ENCODE results near the gene SNX8. TPM values are rescaled to one million over a fixed set of nuclear protein-coding genes. Genes with fewer than 3 reads are reported as not detected.

Gene SNX8
- total and polyA plus RNA-seq, 2 of the 4 experiments (the other 2 are of a cell fraction), result 7.7 to 55.9 TPM

DNA sequence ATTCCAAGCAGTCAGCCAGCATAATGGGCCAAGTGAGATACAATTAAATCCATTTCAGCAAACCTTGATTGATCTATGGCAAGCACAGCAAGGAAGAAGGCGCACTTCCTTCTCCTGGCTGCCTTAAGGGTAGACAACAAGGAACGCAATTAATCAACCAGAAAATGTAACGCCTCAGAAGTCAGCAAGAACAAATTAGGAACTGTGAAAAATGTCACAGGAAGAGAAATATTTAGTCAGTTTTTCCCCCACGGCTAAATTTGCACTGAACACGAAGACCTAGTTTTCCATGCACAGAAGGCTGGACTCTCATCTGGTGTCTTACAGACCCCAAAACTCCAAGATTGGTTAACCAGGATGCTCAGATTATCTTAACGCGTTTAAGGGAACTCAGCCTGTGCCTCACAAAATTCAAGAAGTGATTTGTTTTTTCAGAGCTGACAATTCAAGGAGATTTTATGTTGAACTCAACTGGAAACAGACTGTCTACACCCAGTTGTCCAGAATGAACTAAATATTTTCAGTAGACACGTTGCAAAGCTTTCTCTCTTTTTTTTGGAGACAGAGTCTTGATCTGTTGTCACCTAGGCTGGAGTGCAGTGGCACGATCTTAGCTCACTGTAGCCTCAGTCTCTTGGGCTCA lies 14.2 kb downstream of the SNX8 start:
- POLR2A ChIA-PET (ENCODE audit: unreplicated experiment), result no interaction called here
- ATAC-seq (ENCODE audit: low read depth), result no peak
- no peak for TF ChIP-seq FOS (IDR thresholded peaks at IDR 0.05; ENCODE audit: low read depth, low read length)
- TF ChIP-seq BHLHE40 (IDR thresholded peaks at IDR 0.05; ENCODE audit: low read depth, low read length), result no peak
- no peak for TF ChIP-seq ELK1 (IDR thresholded peaks at IDR 0.05; ENCODE audit: borderline replicate concordance, low read depth, low read length)
- no peak for TF ChIP-seq NFE2L2 (IDR thresholded peaks at IDR 0.05; ENCODE audit: low read depth, low read length)
- TF ChIP-seq POLR2A (IDR thresholded peaks at IDR 0.05; ENCODE audit: low read depth, low read length), result no peak
- no peak for TF ChIP-seq CHD1 (IDR thresholded peaks at IDR 0.05; ENCODE audit: low read depth, low read length)
- no peak for TF ChIP-seq CEBPB (IDR thresholded peaks at IDR 0.05; ENCODE audit: low read depth, low read length)
- TF ChIP-seq RAD21 (IDR thresholded peaks at IDR 0.05; ENCODE audit: low read length), result no peak

More for the DNA sequence above, 14.2 kb downstream of the SNX8 start:
- no peak overlapping the region for H3K9ac ChIP-seq (ENCODE audit: low read depth, low read length)
- peak overlapping the region; percentile 77; the same call in 1 of the 2 replicates for H3K4ac ChIP-seq (ENCODE audit: low read depth, low read length)
- H3K36me3 ChIP-seq (ENCODE audit: control insufficient read depth, insufficient read depth, low read length), result no peaks in the 10 kb centered on the region
- H2AK5ac ChIP-seq (ENCODE audit: low read depth, low read length), result peak overlapping the region; percentile 70; the same call in 1 of the 2 replicates
- peak overlapping the region; percentile 60; the same call in 1 of the 3 replicates for H2BK15ac ChIP-seq (ENCODE audit: low read depth, low read length)
- peak overlapping the region; percentile 54 for H4K91ac ChIP-seq (ENCODE audit: insufficient read depth, low read depth, low read length)
- no TSS peak for BruUV-seq (replicated peaks)
- peak overlapping the region; percentile 29 for H3K14ac ChIP-seq (replicated peaks; ENCODE audit: low read depth, low read length)
- WGBS, 2 experiments (ENCODE audit: extremely low coverage in 2 of 2, insufficient read length in 1 of 2), result 76% methylated on average over 4 of the region's 9 CpGs; no CpG with 5 or more reads in 1 of the 2 experiments
- in situ Hi-C loops (cut with MboI; ENCODE audit: low sequenced_read_pairs) (no loop called here), dilution Hi-C loops (cut with HindIII; ENCODE audit: low sequenced_read_pairs, unreplicated experiment) (no loop called here), intact Hi-C loops (cut with micrococcal nuclease) (no loop called here)
- peak overlapping the region; percentile 56; the same call in 1 of the 2 replicates for H3K4me2 ChIP-seq (ENCODE audit: low read depth, low read length)
- H2BK120ac ChIP-seq (ENCODE audit: low read depth, low read length), result peak overlapping the region; percentile 38; the same call in 1 of the 2 replicates
- no peak overlapping the region for H3K4me3 ChIP-seq (ENCODE audit: insufficient read depth, low read depth, low read length)
- H3K9me3 ChIP-seq (ENCODE audit: control insufficient read depth, insufficient read depth, low read length), result no peaks in the 10 kb centered on the region
- H3K56ac ChIP-seq (ENCODE audit: extremely low read depth, insufficient read depth, low read length), result no peak overlapping the region
- no peak overlapping the region for H2BK5ac ChIP-seq (ENCODE audit: low read depth, low read length, poor library complexity, severe bottlenecking)
- peaks cover 11% of the 10 kb centered on the region for H3K4me1 ChIP-seq (ENCODE audit: control insufficient read depth, insufficient read depth, low read length)
- H2BK20ac ChIP-seq (ENCODE audit: low read depth, low read length), result peak overlapping the region; percentile 47; the same call in 1 of the 2 replicates
- H2AFZ ChIP-seq (replicated peaks; ENCODE audit: low read length, poor library complexity), result no peak overlapping the region
- peak overlapping the region; percentile 1; the same call in 1 of the 2 replicates for H4K5ac ChIP-seq (ENCODE audit: low read depth, low read length)
- peak overlapping the region in 1 of 2 experiments; percentile 92; a peak in 1 of 4 replicates for H4K8ac ChIP-seq (ENCODE audit: low read depth in 2 of 2, low read length in 2 of 2)
- peaks cover 17% of the 10 kb centered on the region for H3K9me1 ChIP-seq (ENCODE audit: insufficient read depth, low read length)
- no peak overlapping the region for H3K18ac ChIP-seq (ENCODE audit: low read depth, low read length)
- no peak overlapping the region for H2AK9ac ChIP-seq (replicated peaks; ENCODE audit: low read depth, low read length, poor library complexity)
- H3K23ac ChIP-seq (ENCODE audit: low read depth, low read length), result peak overlapping the region; percentile 52; the same call in 1 of the 2 replicates
- DNase-seq, result no peak
- CTCF ChIA-PET, result no interaction called here
- peaks cover 8% of the 10 kb centered on the region; the same call in 1 of the 2 replicates for H4K20me1 ChIP-seq (ENCODE audit: insufficient read depth, low read length)
- H3K27ac ChIP-seq (ENCODE audit: insufficient read depth, low read length), result no peak overlapping the region
- H3K79me1 ChIP-seq (ENCODE audit: low read depth in 1 of 2, low read length in 2 of 2), result peaks cover 29 to 56% of the 10 kb centered on the region in 2 experiments
- no peaks in the 10 kb centered on the region for H3K27me3 ChIP-seq (ENCODE audit: control insufficient read depth, insufficient read depth, low read length)

Data from IMR-90 (cell line).